ENCODE measurements around the gene LRRN2. TPM values are rescaled to one million over a fixed set of nuclear protein-coding genes. Genes with fewer than 3 reads are reported as not detected.

The LRRN2 gene
- total RNA-seq, 1 experiment from 2014 or later: 5.0 TPM

GRCh38 chr1:204569478-204569877 lies 116.1 kb downstream of the LRRN2 start:
- Histone ChIP-seq H3K9ac (ENCODE audit: low read length) (no peak overlapping the region), H2AFZ (ENCODE audit: low read length) (no peak overlapping the region), H3K27me3 (ENCODE audit: low read length) (no peaks in the 10 kb centered on the region), H3K9me2 (replicated peaks; ENCODE audit: low read length) (no peaks in the 10 kb centered on the region), H3K9me3 (ENCODE audit: low read length) (peaks cover 5% of the 10 kb centered on the region), H3K27ac (ENCODE audit: low read length) (no peak overlapping the region), H4K20me1 (ENCODE audit: low read length) (no peaks in the 10 kb centered on the region), H3K4me1 (ENCODE audit: insufficient read depth, low read length) (peaks cover 71% of the 10 kb centered on the region), H3K4me2 (ENCODE audit: low read length) (no peak overlapping the region), H3K4me3 (ENCODE audit: low read length) (no peak overlapping the region), H3K79me2 (ENCODE audit: low read length) (no peaks in the 10 kb centered on the region), H3F3A (ENCODE audit: low read length, unreplicated experiment) (peaks cover 24% of the 10 kb centered on the region), H3K36me3 (ENCODE audit: low read depth, low read length) (peaks cover 6% of the 10 kb centered on the region)
- intact Hi-C loops (cut with micrococcal nuclease): no loop called here
- POLR2A ChIA-PET (ENCODE audit: unreplicated experiment): no interaction called here
- CTCF ChIA-PET: no interaction called here
- no peak for ATAC-seq
- TF ChIP-seq EZH2phosphoT487 (IDR thresholded peaks at IDR 0.05; ENCODE audit: borderline replicate concordance, low read length): no peak
- TF ChIP-seq EZH2 (IDR thresholded peaks at IDR 0.05; ENCODE audit: low read length, unreplicated experiment): no peak
- TF ChIP-seq, protein P1, sequence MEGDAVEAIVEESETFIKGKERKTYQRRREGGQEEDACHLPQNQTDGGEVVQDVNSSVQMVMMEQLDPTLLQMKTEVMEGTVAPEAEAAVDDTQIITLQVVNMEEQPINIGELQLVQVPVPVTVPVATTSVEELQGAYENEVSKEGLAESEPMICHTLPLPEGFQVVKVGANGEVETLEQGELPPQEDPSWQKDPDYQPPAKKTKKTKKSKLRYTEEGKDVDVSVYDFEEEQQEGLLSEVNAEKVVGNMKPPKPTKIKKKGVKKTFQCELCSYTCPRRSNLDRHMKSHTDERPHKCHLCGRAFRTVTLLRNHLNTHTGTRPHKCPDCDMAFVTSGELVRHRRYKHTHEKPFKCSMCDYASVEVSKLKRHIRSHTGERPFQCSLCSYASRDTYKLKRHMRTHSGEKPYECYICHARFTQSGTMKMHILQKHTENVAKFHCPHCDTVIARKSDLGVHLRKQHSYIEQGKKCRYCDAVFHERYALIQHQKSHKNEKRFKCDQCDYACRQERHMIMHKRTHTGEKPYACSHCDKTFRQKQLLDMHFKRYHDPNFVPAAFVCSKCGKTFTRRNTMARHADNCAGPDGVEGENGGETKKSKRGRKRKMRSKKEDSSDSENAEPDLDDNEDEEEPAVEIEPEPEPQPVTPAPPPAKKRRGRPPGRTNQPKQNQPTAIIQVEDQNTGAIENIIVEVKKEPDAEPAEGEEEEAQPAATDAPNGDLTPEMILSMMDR (conservative IDR thresholded peaks at IDR 0.05; ENCODE audit: low read depth, low read length): no peak
- no TSS peak for BruUV-seq (replicated peaks)
- no peak for DNase-seq

DNA sequence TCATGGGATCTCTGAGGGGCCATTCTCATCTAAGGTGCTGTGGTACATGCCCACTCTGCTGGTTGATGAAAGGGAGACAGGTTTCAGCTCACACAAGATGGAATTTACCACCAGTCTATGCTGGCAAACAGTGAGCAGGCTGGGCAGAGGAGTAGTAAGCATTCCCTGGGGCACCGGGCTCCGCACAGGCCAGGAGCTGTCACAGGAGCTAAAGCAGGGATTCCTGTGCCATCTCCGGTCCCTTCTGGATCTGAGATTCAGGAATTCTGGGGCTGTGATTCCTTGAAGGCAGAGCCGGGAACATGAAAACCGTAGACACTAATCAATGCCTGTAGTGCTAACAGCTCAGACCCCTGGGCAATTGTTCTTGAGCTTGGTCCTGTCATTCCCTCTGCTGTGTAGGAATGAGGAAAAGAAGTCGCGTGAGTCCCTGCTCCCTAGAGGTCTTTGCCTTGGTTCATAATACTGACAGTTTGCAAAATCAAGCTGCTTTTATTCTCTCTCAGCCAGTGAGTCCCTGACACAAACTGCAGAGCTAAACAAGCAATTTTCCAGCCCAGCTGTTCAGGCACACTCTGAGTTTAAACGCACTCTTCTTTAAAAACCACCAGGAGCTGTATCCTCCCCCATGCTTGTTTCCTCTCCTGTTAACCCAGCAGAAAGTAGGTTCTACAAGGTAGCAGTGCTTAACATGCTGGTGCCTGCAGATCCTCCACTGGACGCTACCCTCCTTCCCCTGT lies 116.8 kb downstream of the LRRN2 start:
- H3K36me3 ChIP-seq (ENCODE audit: low read depth, low read length): peaks cover 6% of the 10 kb centered on the region
- no peak overlapping the region for H2AFZ ChIP-seq (ENCODE audit: low read length)
- ChIA-PET CTCF (interaction anchor here (0.5 to 0.6 kb wide), 2 partner anchors 75 to 242 kb away, joined by 3 read pairs; no protein-coding TSS in a partner anchor), POLR2A (ENCODE audit: unreplicated experiment) (no interaction called here)
- no peaks in the 10 kb centered on the region for H3K9me2 ChIP-seq (replicated peaks; ENCODE audit: low read length)
- H3K27me3 ChIP-seq (ENCODE audit: low read length): no peaks in the 10 kb centered on the region
- BruUV-seq (replicated peaks): no TSS peak
- no peak overlapping the region for H3K27ac ChIP-seq (ENCODE audit: low read length)
- H3K9me3 ChIP-seq (ENCODE audit: low read length): peaks cover 5% of the 10 kb centered on the region
- no peak for ATAC-seq
- no peak overlapping the region for H3K4me3 ChIP-seq (ENCODE audit: low read length)
- TF ChIP-seq EZH2 (IDR thresholded peaks at IDR 0.05; ENCODE audit: low read length, unreplicated experiment): no peak
- no peak for TF ChIP-seq EZH2phosphoT487 (IDR thresholded peaks at IDR 0.05; ENCODE audit: borderline replicate concordance, low read length)
- TF ChIP-seq, protein P1 (conservative IDR thresholded peaks at IDR 0.05; ENCODE audit: low read depth, low read length): no peak
- no peaks in the 10 kb centered on the region for H4K20me1 ChIP-seq (ENCODE audit: low read length)
- H3K4me1 ChIP-seq (ENCODE audit: insufficient read depth, low read length): peaks cover 64% of the 10 kb centered on the region
- no peak overlapping the region for H3K9ac ChIP-seq (ENCODE audit: low read length)
- intact Hi-C loops (cut with micrococcal nuclease): no loop called here
- no peak for DNase-seq
- H3F3A ChIP-seq (ENCODE audit: low read length, unreplicated experiment): peaks cover 21% of the 10 kb centered on the region
- H3K4me2 ChIP-seq (ENCODE audit: low read length): no peak overlapping the region
- H3K79me2 ChIP-seq (ENCODE audit: low read length): no peaks in the 10 kb centered on the region

Other genes starting within 250 kb of the LRRN2 start
- gene PIK3C2B, start 190.9 kb downstream of the LRRN2 start, total RNA-seq (2014; rRNA removed): 34.7 and 35.3 TPM in 2 replicates
- gene MDM4, start 169.3 kb downstream of the LRRN2 start, total RNA-seq (2014; rRNA removed): 36.3 and 55.7 TPM in 2 replicates
- gene NFASC, start 185.1 kb upstream of the LRRN2 start, total RNA-seq (2014; rRNA removed): 1.6 and 4.6 TPM in 2 replicates